Mesenchymal stem cell (in vitro differentiated cells and primary cell): ENCODE results near the gene PPM1D. TPM values are rescaled to one million over a fixed set of nuclear protein-coding genes. Genes with fewer than 3 reads are reported as not detected.

ENCODE experiments used
- small RNA-seq: library from polyadenylated mRNA; stranded (forward); fragments of <200 nt; extraction: miRNeasy Mini kit (QIAGEN cat#:217004); gene quantifications from one replicate; pipeline ENCODE3, GENCODE V24; 2013; ENCODE audit warnings: low read depth

PPM1D gene

Small RNA genes lying within 50 kb of the gene (small RNA-seq; reads per million reads assigned to genes)
- gene AC011921.2 (not detected), gene RN7SL606P (not detected), gene RNU6-623P (not detected)
